Measurements from ENCODE around the gene AHI1. TPM values are rescaled to one million over a fixed set of nuclear protein-coding genes. Genes with fewer than 3 reads are reported as not detected.

Gene AHI1
- total RNA-seq, 1 donor from 2014 or later = 14.2 TPM

DNA sequence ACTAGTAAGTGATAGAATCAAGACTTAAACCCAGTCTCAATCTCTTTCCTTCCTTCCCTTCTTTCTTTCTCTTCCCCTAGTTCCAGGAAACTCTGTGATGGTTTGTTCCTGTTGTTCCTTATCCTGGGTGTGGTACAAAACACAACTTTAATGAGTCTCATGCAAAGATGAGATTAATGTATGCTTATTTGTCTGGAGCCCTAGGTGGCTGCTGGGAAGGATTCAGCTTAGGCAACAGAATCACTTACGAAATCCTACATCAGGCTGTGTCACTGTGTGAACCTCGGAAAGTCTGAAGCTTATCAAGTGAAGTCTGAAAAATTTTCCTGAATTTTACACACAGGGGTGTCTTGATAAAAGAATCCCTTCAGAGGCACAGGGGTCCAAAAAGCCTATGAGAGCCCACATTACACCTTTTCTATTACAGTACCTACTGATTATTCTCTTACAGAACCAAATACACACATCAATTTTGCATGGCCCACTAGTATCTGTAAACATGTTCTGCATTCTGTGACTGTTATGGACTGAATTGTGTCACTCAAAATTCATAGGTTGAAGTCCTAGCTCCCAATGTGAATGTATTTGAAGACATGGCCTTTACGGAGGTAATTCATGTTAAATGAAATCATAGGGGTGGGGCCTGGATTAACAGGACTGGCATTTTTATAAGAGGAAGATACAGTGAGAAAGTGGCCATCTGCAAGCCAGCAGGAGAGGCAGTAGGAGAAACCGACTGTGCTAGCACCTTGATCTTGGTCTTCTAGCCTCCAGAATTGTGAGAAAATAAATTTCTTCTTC is 171.7 kb downstream of the AHI1 start:
- peaks cover 3% of the 10 kb centered on the region for H3K4me1 Mint-ChIP-seq (ENCODE audit: low read depth, unreplicated experiment)

DNA sequence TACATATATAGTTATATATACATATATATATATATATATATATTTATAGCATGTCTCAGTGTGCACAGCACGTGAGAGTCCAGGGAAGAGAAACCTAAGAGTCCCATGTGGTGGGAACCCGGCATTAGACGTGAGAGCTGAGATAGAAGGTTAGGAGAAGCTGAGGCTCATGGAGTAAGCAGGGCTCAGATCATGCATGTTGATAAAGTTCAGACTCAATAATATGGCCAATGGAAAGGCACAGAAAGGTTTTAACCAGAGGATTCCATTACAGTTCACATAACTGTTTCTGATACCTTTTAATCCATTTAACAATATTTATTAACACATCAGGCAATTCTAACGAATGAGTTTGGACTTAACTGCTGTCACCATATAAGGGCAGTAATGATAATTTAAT is 173.0 kb downstream of the AHI1 start:
- Histone ChIP-seq H3K9ac (ENCODE audit: low read length) (no peak overlapping the region), H3K27me3 (ENCODE audit: insufficient read depth, low read length) (no peaks in the 10 kb centered on the region), H3K4me1 (ENCODE audit: insufficient read depth, low read length) (no peaks in the 10 kb centered on the region), H3K36me3 (ENCODE audit: insufficient read depth, low read length) (peaks cover 4% of the 10 kb centered on the region), H3K27ac (ENCODE audit: low read depth, low read length) (no peak overlapping the region), H3K4me3 (ENCODE audit: insufficient read depth, low read depth, low read length) (no peak overlapping the region), H3K4me2 (ENCODE audit: low read length) (no peak overlapping the region), H2AFZ (ENCODE audit: low read depth, low read length) (no peak overlapping the region), H3K9me3 (ENCODE audit: insufficient read depth, low read depth, low read length) (no peaks in the 10 kb centered on the region), H4K20me1 (ENCODE audit: insufficient read depth, low read length) (no peaks in the 10 kb centered on the region), H3K79me2 (ENCODE audit: insufficient read depth, low read length) (no peaks in the 10 kb centered on the region)
- DNase-seq (ENCODE audit: low read depth) (no peak), FAIRE-seq (no peak)
- Mint-ChIP-seq H3K4me3 (ENCODE audit: unreplicated experiment) (no peak overlapping the region), H3K4me1 (ENCODE audit: low read depth, unreplicated experiment) (peaks cover 2% of the 10 kb centered on the region), H3K27ac (ENCODE audit: unreplicated experiment) (no peak overlapping the region), H3K36me3 (ENCODE audit: low read depth, unreplicated experiment) (peaks cover 5% of the 10 kb centered on the region), H3K27me3 (ENCODE audit: low read depth, unreplicated experiment) (no peaks in the 10 kb centered on the region), H3K9me3 (ENCODE audit: unreplicated experiment) (peaks cover 3% of the 10 kb centered on the region)
- no peak for TF ChIP-seq EZH2 (IDR thresholded peaks at IDR 0.05; ENCODE audit: insufficient read depth, low read length)
- TF ChIP-seq, protein P1, sequence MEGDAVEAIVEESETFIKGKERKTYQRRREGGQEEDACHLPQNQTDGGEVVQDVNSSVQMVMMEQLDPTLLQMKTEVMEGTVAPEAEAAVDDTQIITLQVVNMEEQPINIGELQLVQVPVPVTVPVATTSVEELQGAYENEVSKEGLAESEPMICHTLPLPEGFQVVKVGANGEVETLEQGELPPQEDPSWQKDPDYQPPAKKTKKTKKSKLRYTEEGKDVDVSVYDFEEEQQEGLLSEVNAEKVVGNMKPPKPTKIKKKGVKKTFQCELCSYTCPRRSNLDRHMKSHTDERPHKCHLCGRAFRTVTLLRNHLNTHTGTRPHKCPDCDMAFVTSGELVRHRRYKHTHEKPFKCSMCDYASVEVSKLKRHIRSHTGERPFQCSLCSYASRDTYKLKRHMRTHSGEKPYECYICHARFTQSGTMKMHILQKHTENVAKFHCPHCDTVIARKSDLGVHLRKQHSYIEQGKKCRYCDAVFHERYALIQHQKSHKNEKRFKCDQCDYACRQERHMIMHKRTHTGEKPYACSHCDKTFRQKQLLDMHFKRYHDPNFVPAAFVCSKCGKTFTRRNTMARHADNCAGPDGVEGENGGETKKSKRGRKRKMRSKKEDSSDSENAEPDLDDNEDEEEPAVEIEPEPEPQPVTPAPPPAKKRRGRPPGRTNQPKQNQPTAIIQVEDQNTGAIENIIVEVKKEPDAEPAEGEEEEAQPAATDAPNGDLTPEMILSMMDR (IDR thresholded peaks at IDR 0.05; ENCODE audit: insufficient read depth, low read depth, low read length) = no peak

More for the DNA sequence above, 171.7 kb downstream of the AHI1 start:
- FAIRE-seq (no peak), DNase-seq (ENCODE audit: low read depth) (no peak)
- H3K36me3 Mint-ChIP-seq (ENCODE audit: low read depth, unreplicated experiment) = peaks cover 6% of the 10 kb centered on the region
- no peak overlapping the region for H3K27ac Mint-ChIP-seq (ENCODE audit: unreplicated experiment)
- no peak overlapping the region for H3K4me3 Mint-ChIP-seq (ENCODE audit: unreplicated experiment)
- peaks cover 7% of the 10 kb centered on the region for H3K36me3 ChIP-seq (ENCODE audit: insufficient read depth, low read length)
- no peak overlapping the region for H2AFZ ChIP-seq (ENCODE audit: low read depth, low read length)
- peaks cover 4% of the 10 kb centered on the region for H3K4me1 ChIP-seq (ENCODE audit: insufficient read depth, low read length)
- H3K4me3 ChIP-seq (ENCODE audit: insufficient read depth, low read depth, low read length) = no peak overlapping the region
- H3K9me3 ChIP-seq (ENCODE audit: insufficient read depth, low read depth, low read length) = no peaks in the 10 kb centered on the region
- H4K20me1 ChIP-seq (ENCODE audit: insufficient read depth, low read length) = no peaks in the 10 kb centered on the region
- no peak overlapping the region for H3K4me2 ChIP-seq (ENCODE audit: low read length)
- peaks cover 3% of the 10 kb centered on the region for H3K9me3 Mint-ChIP-seq (ENCODE audit: unreplicated experiment)
- no peak overlapping the region for H3K9ac ChIP-seq (ENCODE audit: low read length)
- no peaks in the 10 kb centered on the region for H3K79me2 ChIP-seq (ENCODE audit: insufficient read depth, low read length)
- TF ChIP-seq, protein P1 (IDR thresholded peaks at IDR 0.05; ENCODE audit: insufficient read depth, low read depth, low read length) = no peak
- TF ChIP-seq EZH2 (IDR thresholded peaks at IDR 0.05; ENCODE audit: insufficient read depth, low read length) = no peak
- H3K27me3 ChIP-seq (ENCODE audit: insufficient read depth, low read length) = no peaks in the 10 kb centered on the region
- H3K27ac ChIP-seq (ENCODE audit: low read depth, low read length) = no peak overlapping the region
- no peaks in the 10 kb centered on the region for H3K27me3 Mint-ChIP-seq (ENCODE audit: low read depth, unreplicated experiment)

DNA sequence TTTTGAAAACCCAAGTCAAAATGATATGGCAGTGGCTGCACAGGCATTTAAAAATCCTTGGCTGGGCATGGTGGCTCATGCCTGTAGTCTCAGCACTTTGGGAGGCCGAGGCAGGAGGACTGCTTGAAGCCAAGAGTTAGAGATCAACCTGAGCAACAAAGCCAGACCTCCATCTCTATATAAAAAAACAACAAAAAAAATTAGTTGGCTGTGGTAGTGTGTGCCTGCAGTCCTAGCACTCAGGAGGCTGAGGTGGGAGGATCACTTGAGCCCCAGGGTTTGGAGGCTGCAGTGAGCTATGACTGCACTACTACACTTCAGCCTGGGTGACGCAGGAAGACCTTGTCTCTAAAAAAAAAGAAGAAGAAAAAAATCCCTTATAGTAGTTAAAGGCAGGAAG is 173.6 kb downstream of the AHI1 start:
- H3K27me3 Mint-ChIP-seq (ENCODE audit: low read depth, unreplicated experiment) = no peaks in the 10 kb centered on the region
- Histone ChIP-seq H3K79me2 (ENCODE audit: insufficient read depth, low read length) (no peaks in the 10 kb centered on the region), H3K27ac (ENCODE audit: low read depth, low read length) (no peak overlapping the region), H2AFZ (ENCODE audit: low read depth, low read length) (no peak overlapping the region), H3K9me3 (ENCODE audit: insufficient read depth, low read depth, low read length) (no peaks in the 10 kb centered on the region), H3K4me2 (ENCODE audit: low read length) (no peak overlapping the region), H3K4me1 (ENCODE audit: insufficient read depth, low read length) (no peaks in the 10 kb centered on the region), H4K20me1 (ENCODE audit: insufficient read depth, low read length) (no peaks in the 10 kb centered on the region), H3K36me3 (ENCODE audit: insufficient read depth, low read length) (peaks cover 3% of the 10 kb centered on the region), H3K9ac (ENCODE audit: low read length) (no peak overlapping the region), H3K4me3 (ENCODE audit: insufficient read depth, low read depth, low read length) (no peak overlapping the region), H3K27me3 (ENCODE audit: insufficient read depth, low read length) (no peaks in the 10 kb centered on the region)
- DNase-seq (ENCODE audit: low read depth) (no peak), FAIRE-seq (no peak)
- peaks cover 2% of the 10 kb centered on the region for H3K4me1 Mint-ChIP-seq (ENCODE audit: low read depth, unreplicated experiment)
- H3K9me3 Mint-ChIP-seq (ENCODE audit: unreplicated experiment) = no peaks in the 10 kb centered on the region
- no peak overlapping the region for H3K4me3 Mint-ChIP-seq (ENCODE audit: unreplicated experiment)
- no peak overlapping the region for H3K27ac Mint-ChIP-seq (ENCODE audit: unreplicated experiment)
- TF ChIP-seq, protein P1 (IDR thresholded peaks at IDR 0.05; ENCODE audit: insufficient read depth, low read depth, low read length) = no peak
- no peak for TF ChIP-seq EZH2 (IDR thresholded peaks at IDR 0.05; ENCODE audit: insufficient read depth, low read length)
- H3K36me3 Mint-ChIP-seq (ENCODE audit: low read depth, unreplicated experiment) = no peaks in the 10 kb centered on the region

Data from astrocyte (in vitro differentiated cells and primary cell).